ENCODE measurements around the gene ZBP1.

Gene ZBP1

DNA sequence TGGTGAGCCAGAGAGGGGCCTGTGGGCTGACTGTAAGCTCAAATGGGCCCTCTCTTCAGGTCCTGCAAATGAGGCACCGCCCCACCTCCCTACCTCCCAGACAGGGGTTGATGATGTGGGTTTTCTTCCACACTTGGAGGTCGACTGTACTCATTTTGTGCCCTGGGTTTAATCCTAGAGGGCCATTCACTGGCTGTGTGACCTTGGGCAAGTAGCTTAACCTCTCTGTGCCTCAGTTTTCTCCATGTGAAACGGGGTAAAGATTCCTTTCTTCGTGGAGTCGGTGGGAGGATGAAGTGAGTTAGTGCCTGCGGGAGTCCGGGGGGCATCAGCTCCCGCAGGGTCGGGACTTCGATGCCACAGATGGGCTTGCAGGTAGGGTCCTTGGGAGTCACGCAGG is 23.9 kb downstream of the ZBP1 start:
- no peak for DNase-seq

- no peak for DNase-seq
Measured at GRCh38 chr20:57595041-57596030, 24.9 kb downstream of the ZBP1 start.

DNA sequence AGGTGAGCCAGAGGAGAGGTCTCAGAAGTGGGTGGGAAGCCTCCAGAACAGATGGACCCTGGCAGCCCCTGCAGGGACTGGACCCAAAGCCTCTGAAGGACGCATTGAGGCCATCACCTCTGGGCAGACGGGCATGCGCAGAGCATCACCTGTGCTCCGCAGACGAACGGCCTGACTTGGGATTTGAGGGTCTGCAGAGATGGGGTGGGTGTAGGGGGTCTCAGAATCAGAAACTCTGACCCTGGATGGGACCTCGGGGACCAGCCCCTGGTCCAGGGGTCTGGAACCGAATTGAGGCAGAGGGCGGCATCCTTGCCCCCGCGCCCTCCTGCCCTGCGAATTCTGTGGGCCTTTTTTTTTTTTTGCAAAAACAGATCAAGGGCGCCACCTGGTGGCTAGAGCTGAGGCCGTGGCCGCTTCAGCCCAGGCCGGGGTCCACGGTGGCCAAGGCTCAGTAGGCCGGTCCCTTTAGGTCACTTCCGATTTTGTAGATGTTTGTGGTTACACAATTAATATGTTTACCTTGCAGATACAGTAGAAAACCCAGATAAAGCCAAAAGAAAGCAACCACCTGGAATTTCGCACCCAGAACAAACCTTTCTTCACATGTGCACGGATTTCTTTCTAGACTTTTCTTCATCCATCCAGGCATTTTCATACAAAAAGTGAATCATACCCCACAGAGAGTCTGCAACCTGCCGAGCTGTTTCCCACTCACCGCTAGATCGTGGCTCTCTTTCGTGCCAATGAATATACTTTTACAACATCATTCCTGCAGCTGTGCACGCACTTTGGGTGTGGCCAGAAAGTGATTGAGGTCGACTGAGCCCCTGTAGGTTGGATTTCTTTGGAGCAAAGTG is 25.9 kb downstream of the ZBP1 start:
- DNase-seq = no peak

GRCh38 chr20:57593134-57593886 is 26.9 kb downstream of the ZBP1 start:
- DNase-seq = no peak

- no peak for DNase-seq
Measured at GRCh38 chr20:57592263-57593092, 27.7 kb downstream of the ZBP1 start.

DNA sequence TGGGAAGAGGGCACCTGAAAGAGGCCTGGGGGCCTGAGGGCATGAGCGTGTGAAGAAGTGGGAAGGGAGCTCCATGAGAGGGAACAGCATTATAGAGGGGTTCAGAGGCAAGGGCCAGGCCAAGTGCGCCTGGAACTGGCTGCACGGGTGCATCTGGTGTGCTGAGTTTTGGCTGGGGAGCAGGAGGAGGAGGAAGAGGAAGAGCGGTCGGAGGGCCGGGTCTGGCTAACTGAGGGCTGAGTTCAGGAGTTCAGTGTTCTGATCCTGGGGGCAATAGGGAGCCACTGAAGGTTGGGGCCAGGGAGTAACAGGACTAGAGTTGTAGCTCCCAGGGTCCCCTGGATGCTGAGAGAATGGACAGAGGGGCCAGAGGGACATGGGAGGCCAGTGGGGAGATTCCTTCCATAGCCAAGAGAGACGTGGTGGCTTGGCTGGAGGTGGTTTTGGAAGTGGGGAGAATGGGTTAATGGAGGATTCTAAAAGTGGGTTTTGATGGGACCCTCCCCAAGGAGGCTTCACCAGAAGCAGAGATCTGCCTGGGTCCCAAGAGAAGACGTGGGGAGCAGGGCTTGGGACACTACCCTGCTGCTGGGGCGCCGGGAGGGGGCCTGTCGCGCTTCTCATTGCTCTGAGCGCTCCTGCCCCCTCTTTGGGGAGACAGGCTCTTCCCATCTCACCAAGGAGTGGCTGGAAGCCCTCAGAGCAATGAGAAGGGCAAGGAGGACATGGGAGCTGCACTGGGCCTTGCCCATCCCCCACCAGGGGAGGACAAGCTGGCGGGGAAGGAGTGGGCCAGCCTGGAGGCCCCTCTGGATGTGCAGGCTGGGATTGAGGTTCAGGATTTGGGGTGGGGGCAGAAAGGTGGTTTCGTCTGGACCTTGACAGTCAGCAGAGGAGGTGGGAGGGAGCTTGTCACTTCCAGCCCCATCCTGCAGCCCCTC is 28.7 kb downstream of the ZBP1 start:
- DNase-seq = no peak

GRCh38 chr20:57590485-57591288 is 29.5 kb downstream of the ZBP1 start:
- DNase-seq = no peak

GRCh38 chr20:57589728-57590484 is 30.3 kb downstream of the ZBP1 start:
- no peak for DNase-seq

DNA sequence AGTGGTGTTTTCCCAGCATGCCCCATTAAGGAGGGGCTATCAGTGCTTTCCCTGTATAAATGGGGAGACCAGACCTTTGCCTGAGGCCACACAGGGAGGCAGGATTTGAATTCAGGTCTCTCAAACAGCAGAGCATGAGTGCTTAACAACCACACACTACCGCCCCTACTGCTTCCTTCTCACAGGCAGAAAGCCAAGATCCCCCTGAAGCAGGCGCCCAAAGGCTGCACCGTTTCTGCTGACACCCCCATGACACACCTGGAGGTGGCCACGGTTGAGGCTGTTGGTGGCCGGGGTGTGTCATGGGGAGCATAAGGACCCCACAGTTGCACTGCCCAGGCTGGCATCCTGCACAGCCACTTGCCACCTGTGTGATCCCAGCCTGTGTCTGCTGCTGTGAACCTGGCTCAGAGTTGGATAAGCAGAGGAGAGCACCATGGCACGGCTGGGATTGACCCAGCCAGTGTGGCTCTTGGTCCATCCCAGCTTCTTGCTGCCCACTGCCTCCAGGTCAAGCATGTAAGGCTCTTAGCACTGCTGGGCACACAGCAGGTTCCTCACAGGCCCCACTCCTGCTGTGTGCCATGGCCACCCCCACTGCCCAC is 31.0 kb downstream of the ZBP1 start:
- DNase-seq = no peak

GRCh38 chr20:57588596-57588995 is 31.6 kb downstream of the ZBP1 start:
- no peak for DNase-seq

- no peak for DNase-seq
Measured at GRCh38 chr20:57587989-57588377, 32.2 kb downstream of the ZBP1 start.

DNA sequence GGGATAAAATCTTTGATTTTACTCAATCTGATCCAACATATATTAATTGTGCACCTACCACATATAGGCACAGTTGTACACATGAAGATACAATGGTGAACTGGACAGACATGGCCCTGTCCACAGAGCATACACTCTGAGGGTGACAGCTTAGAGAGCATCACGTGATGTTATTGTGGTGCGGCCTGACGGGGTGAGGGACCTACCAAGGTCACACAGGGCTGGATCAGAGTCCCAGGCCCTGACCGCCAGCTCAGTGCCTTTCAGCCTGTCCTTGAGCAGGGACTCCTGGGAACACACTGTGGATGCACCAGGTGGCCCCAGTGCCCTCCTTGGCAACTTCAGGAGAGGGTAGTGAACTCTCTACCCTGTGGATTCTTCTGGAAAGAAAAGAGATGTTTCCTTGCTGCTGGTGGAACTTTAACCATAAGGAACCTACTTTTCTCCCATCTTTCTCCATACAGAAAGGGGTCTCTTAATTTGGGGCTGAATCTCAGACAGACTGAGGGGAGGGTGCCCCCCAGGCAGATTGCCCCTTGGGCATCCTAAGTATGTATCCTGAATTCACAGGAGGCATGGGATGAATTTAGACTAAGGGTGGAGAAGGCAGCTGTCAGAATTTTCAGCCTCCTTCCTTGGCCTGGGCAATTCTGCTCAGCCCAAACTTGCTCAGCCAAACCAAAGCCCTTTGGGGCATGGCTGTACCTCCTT is 32.8 kb downstream of the ZBP1 start:
- no peak for DNase-seq

DNA sequence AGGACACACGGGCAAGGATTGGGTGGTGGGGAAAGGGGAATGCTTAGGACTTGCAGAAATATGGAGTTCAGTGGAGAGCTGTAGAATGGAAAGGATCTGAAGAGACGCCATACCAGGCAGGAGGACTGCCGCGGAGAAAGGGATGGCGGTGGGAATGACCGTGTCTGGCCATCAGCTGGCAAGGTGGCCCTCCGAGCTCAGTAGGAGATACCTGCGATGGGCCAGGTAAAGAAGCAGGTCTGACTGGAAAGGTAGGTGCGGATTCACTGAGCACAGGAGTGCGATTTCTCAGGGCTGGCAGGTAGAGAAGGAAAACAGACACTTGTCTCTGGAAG is 33.3 kb downstream of the ZBP1 start:
- DNase-seq = no peak

- DNase-seq = no peak
Measured at GRCh38 chr20:57586370-57586793, 33.8 kb downstream of the ZBP1 start.

DNA sequence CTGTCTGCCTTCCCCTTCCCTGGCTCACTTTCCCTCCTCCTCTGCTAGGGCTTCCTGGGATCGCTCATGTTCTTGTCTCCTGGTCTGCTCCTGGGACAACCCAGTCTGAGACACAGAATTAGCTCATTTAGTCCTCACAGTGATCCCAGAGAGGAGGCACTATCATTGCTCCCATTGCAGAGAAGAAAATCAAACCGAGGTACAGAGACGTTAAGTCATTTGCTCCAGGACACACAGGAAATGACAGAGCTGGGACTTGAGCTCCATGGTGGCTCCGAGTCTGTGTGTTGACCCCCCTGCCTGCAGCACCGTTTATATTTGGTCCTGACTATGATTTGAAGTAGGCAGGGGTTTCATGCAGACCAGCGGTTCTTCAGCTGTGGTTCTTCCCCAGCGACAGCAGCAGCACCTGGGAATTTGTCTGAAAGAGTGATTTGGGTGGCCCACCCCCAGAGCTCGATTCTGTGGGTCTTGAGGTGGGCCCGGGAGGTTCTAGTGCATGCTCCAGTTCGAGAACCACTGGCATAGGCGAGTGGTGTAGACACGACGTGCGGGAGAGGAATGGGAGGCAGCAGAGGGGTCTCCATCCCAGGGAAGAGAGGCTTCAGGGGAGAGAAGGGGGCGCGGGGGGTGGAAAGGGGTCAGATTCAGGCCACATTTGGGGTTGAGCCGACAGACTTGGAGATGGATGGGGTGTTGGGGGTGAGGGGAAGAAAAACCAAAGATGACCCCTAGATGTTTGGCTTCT is 34.6 kb downstream of the ZBP1 start:
- no peak for DNase-seq

GRCh38 chr20:57584768-57585461 is 35.3 kb downstream of the ZBP1 start:
- DNase-seq = no peak
